Vagina (tissue), 2 donors: ENCODE results near the gene SLC29A1. TPM values are rescaled to one million over a fixed set of nuclear protein-coding genes. Genes with fewer than 3 reads are reported as not detected.

Source experiments
- DNase-seq, 2 donors: peaks; one replicate each; pipeline ENCODE4 v3.0.0-alpha.2; 2017; ENCODE audit errors: extremely low spot score in 2 of 2
- H3K27ac ChIP-seq: fragments of 200-600 bp; sonication (generic); one replicate; pipeline ENCODE4 v1.5.1; 2019
- H3K27me3 ChIP-seq: fragments of 200-600 bp; sonication (generic); one replicate; pipeline ENCODE4 v1.5.1; 2019
- H3K36me3 ChIP-seq, 2 donors: fragments of 200-600 bp; sonication (generic); one replicate each; pipeline ENCODE4 v1.5.1; 2017 to 2019
- H3K4me1 ChIP-seq: fragments of 200-600 bp; sonication (generic); one replicate; pipeline ENCODE4 v1.5.1; 2019
- H3K4me3 ChIP-seq, 2 donors: fragments of 200-600 bp; sonication (generic); 1 replicate in 1 of 2; 2 replicates in 1 of 2; pipeline ENCODE4 v1.5.1; 2016 to 2019
- H3K9me3 ChIP-seq: fragments of 200-600 bp; sonication (generic); one replicate; pipeline ENCODE4 v1.5.1; 2019
- POLR2A ChIP-seq, 2 donors: fragments of 450-650 bp; IDR thresholded peaks; one replicate each; pipeline ENCODE4 v1.6.1; 2017; ENCODE audit warnings: antibody characterized with exemption in 2 of 2, mild to moderate bottlenecking in 2 of 2, moderate library complexity in 2 of 2
- POLR2AphosphoS5 ChIP-seq, 2 donors: sonication (generic); formaldehyde crosslinking; IDR thresholded peaks; one replicate each; pipeline ENCODE4 v1.9.0; 2017; ENCODE audit warnings: antibody characterized with exemption in 2 of 2, mild to moderate bottlenecking in 2 of 2, low read depth in 1 of 2; ENCODE audit not compliant: insufficient read depth in 1 of 2
- intact Hi-C: fragments of 100-400 bp; cut with DNase I; formaldehyde crosslinking; loops from one replicate; pipeline ENCODE4 v1.15.1; 2023
- total RNA-seq: library from RNA; depleted of rRNA; stranded (reverse); fragments of >200 nt; gene quantifications from one replicate; pipeline ENCODE4 v1.2.3, GENCODE V29; 2016
- TF ChIP-seq, protein P1 (sequence below), 3 experiments: fragments of 450-650 bp in 2 of 3; fragments of 200-600 bp in 1 of 3; sonication (generic) in 1 of 3; IDR thresholded peaks; one replicate each; pipeline ENCODE4 v1.5.1; 2017 to 2019; ENCODE audit warnings: antibody characterized with exemption in 3 of 3, mild to moderate bottlenecking in 2 of 3, moderate library complexity in 2 of 3

The SLC29A1 gene
- total RNA-seq, 1 donor from 2014 or later: 51.1 TPM

- Histone ChIP-seq H3K9me3 (no peaks in the 10 kb centered on the region), H3K27ac (peak overlapping the region; percentile 95), H3K4me3 (peak overlapping the region; percentile 48 to 63), H3K27me3 (no peaks in the 10 kb centered on the region), H3K36me3 (no peaks in the 10 kb centered on the region), H3K4me1 (peaks cover 71% of the 10 kb centered on the region)
- peak in 1 of 2 donors; percentile 38 for TF ChIP-seq POLR2A (IDR thresholded peaks at IDR 0.05)
- TF ChIP-seq, protein P1, sequence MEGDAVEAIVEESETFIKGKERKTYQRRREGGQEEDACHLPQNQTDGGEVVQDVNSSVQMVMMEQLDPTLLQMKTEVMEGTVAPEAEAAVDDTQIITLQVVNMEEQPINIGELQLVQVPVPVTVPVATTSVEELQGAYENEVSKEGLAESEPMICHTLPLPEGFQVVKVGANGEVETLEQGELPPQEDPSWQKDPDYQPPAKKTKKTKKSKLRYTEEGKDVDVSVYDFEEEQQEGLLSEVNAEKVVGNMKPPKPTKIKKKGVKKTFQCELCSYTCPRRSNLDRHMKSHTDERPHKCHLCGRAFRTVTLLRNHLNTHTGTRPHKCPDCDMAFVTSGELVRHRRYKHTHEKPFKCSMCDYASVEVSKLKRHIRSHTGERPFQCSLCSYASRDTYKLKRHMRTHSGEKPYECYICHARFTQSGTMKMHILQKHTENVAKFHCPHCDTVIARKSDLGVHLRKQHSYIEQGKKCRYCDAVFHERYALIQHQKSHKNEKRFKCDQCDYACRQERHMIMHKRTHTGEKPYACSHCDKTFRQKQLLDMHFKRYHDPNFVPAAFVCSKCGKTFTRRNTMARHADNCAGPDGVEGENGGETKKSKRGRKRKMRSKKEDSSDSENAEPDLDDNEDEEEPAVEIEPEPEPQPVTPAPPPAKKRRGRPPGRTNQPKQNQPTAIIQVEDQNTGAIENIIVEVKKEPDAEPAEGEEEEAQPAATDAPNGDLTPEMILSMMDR (IDR thresholded peaks at IDR 0.05): no peak
- TF ChIP-seq POLR2AphosphoS5 (IDR thresholded peaks at IDR 0.05; ENCODE audit: insufficient read depth in 1 of 2, low read depth in 1 of 2): peak; percentile 24 to 87
- DNase-seq: peak in 1 of 2 donors; percentile 90
- intact Hi-C loops: no loop called here
These were observed 4.2 kb upstream of the SLC29A1 start for GRCh38 chr6:44219053-44219814.

- no peak for DNase-seq
- intact Hi-C loops: no loop called here
- Histone ChIP-seq H3K4me1 (peaks cover 79% of the 10 kb centered on the region), H3K27me3 (no peaks in the 10 kb centered on the region), H3K27ac (peak overlapping the region; percentile 95), H3K9me3 (no peaks in the 10 kb centered on the region), H3K4me3 (peak overlapping the region; percentile 48 to 63), H3K36me3 (no peaks in the 10 kb centered on the region)
- TF ChIP-seq POLR2A (IDR thresholded peaks at IDR 0.05) (no peak), POLR2AphosphoS5 (IDR thresholded peaks at IDR 0.05; ENCODE audit: insufficient read depth in 1 of 2, low read depth in 1 of 2) (no peak)
- TF ChIP-seq, protein P1 (IDR thresholded peaks at IDR 0.05): no peak
These were observed 3.3 kb upstream of the SLC29A1 start for GRCh38 chr6:44219815-44220784.

- Histone ChIP-seq H3K36me3 (no peaks in the 10 kb centered on the region), H3K27ac (peak overlapping the region; percentile 95), H3K9me3 (no peaks in the 10 kb centered on the region), H3K4me1 (peaks cover 84% of the 10 kb centered on the region), H3K27me3 (no peaks in the 10 kb centered on the region), H3K4me3 (peak overlapping the region in 1 of 2 donors; percentile 74)
- TF ChIP-seq, protein P1 (IDR thresholded peaks at IDR 0.05): no peak
- TF ChIP-seq POLR2A (IDR thresholded peaks at IDR 0.05) (no peak), POLR2AphosphoS5 (IDR thresholded peaks at IDR 0.05; ENCODE audit: insufficient read depth in 1 of 2, low read depth in 1 of 2) (no peak)
- no peak for DNase-seq
- intact Hi-C loops: no loop called here
These were observed 2.5 kb upstream of the SLC29A1 start for GRCh38 chr6:44220913-44221290.

GRCh38 chr6:44221291-44221960 lies 2.0 kb upstream of the SLC29A1 start:
- peak in 1 of 2 donors; percentile 95 for DNase-seq
- Histone ChIP-seq H3K9me3 (no peaks in the 10 kb centered on the region), H3K27ac (peak overlapping the region; percentile 95), H3K4me1 (peaks cover 89% of the 10 kb centered on the region), H3K27me3 (no peaks in the 10 kb centered on the region), H3K36me3 (no peaks in the 10 kb centered on the region), H3K4me3 (peak overlapping the region; percentile 20 to 74)
- TF ChIP-seq POLR2A (IDR thresholded peaks at IDR 0.05): no peak
- TF ChIP-seq, protein P1 (IDR thresholded peaks at IDR 0.05): peak; percentile 44 to 65 (median 52)
- TF ChIP-seq POLR2AphosphoS5 (IDR thresholded peaks at IDR 0.05; ENCODE audit: insufficient read depth in 1 of 2, low read depth in 1 of 2): peak; percentile 70 to 80
- intact Hi-C loops: no loop called here
